H9 (cell line): Measurements from ENCODE around the gene JAML. TPM values are rescaled to one million over a fixed set of nuclear protein-coding genes. Genes with fewer than 3 reads are reported as not detected.

Experiments
- DNase-seq: peaks from one replicate; pipeline ENCODE4 v3.0.0-alpha.2; 2017
- H2AFZ ChIP-seq: one replicate; pipeline ENCODE4 v1.6.1; 2013; ENCODE audit warnings: mild to moderate bottlenecking, low read length, control low read depth, moderate library complexity
- H2AK5ac ChIP-seq: 2 replicates; pipeline ENCODE4 v1.6.1; 2013; ENCODE audit warnings: low read length, control low read depth, mixed read lengths; ENCODE audit not compliant: insufficient read length
- H2BK120ac ChIP-seq: one replicate; pipeline ENCODE4 v1.6.1; 2013; ENCODE audit warnings: low read depth, mild to moderate bottlenecking, low read length, control low read depth, inconsistent platforms; ENCODE audit not compliant: poor library complexity, severe bottlenecking
- H2BK12ac ChIP-seq: 2 replicates; pipeline ENCODE4 v1.6.1; 2013; ENCODE audit warnings: low read length, control low read depth, mixed read lengths, low read depth; ENCODE audit not compliant: insufficient read length
- H2BK15ac ChIP-seq: 2 replicates; pipeline ENCODE4 v1.6.1; 2013; ENCODE audit warnings: low read depth, low read length, control low read depth
- H2BK20ac ChIP-seq: one replicate; pipeline ENCODE4 v1.6.1; 2013; ENCODE audit warnings: low read depth, mild to moderate bottlenecking, low read length, control low read depth, inconsistent platforms; ENCODE audit not compliant: poor library complexity, severe bottlenecking
- H2BK5ac ChIP-seq: 2 replicates; pipeline ENCODE4 v1.6.1; 2013; ENCODE audit warnings: low read length, control low read depth, mixed read lengths; ENCODE audit not compliant: insufficient read length
- H3K14ac ChIP-seq: 2 replicates; pipeline ENCODE4 v1.6.1; 2013; ENCODE audit warnings: low read length, control low read depth; ENCODE audit not compliant: insufficient read depth
- H3K18ac ChIP-seq: 2 replicates; pipeline ENCODE4 v1.6.1; 2013; ENCODE audit warnings: low read depth, mild to moderate bottlenecking, mixed read lengths, low read length, control low read depth; ENCODE audit not compliant: insufficient read length
- H3K23ac ChIP-seq: 2 replicates; pipeline ENCODE4 v1.6.1; 2013; ENCODE audit warnings: low read length, control low read depth, mixed read lengths, low read depth; ENCODE audit not compliant: insufficient read length
- H3K23me2 ChIP-seq: 2 replicates; pipeline ENCODE4 v1.6.1; 2013; ENCODE audit warnings: low read depth, mild to moderate bottlenecking, mixed read lengths, low read length, control low read depth; ENCODE audit not compliant: insufficient read length, poor library complexity, severe bottlenecking
- H3K27ac ChIP-seq: 2 replicates; pipeline ENCODE4 v1.5.1; 2013; ENCODE audit warnings: low read length, control low read depth, mixed read lengths, low read depth; ENCODE audit not compliant: insufficient read length
- H3K27me3 ChIP-seq: 2 replicates; pipeline ENCODE4 v1.6.1; 2013; ENCODE audit warnings: low read length, control low read depth, inconsistent platforms; ENCODE audit not compliant: insufficient read depth
- H3K4ac ChIP-seq: 2 replicates; pipeline ENCODE4 v1.6.1; 2013; ENCODE audit warnings: low read depth, mild to moderate bottlenecking, control low read depth, inconsistent platforms, low read length, moderate library complexity
- H3K4me1 ChIP-seq: 2 replicates; pipeline ENCODE4 v1.6.1; 2013; ENCODE audit warnings: low read length, control low read depth, inconsistent platforms; ENCODE audit not compliant: insufficient read depth
- H3K4me2 ChIP-seq: 2 replicates; pipeline ENCODE4 v1.6.1; 2013; ENCODE audit warnings: low read length, control low read depth, mixed read lengths; ENCODE audit not compliant: insufficient read length, insufficient read depth
- H3K56ac ChIP-seq: 2 replicates; pipeline ENCODE4 v1.6.1; 2013; ENCODE audit warnings: low read depth, mild to moderate bottlenecking, mixed read lengths, low read length, control low read depth; ENCODE audit not compliant: insufficient read length
- H3K79me1 ChIP-seq: 2 replicates; pipeline ENCODE4 v1.6.1; 2013; ENCODE audit warnings: low read depth, mild to moderate bottlenecking, moderate library complexity, low read length, control low read depth, inconsistent platforms; ENCODE audit not compliant: insufficient read depth, poor library complexity, severe bottlenecking
- H3K79me2 ChIP-seq: 2 replicates; pipeline ENCODE4 v1.6.1; 2013; ENCODE audit warnings: low read length, control low read depth, inconsistent platforms; ENCODE audit not compliant: insufficient read depth
- H3K9ac ChIP-seq: 2 replicates; pipeline ENCODE4 v1.6.1; 2013; ENCODE audit warnings: low read length, control low read depth, mixed read lengths; ENCODE audit not compliant: insufficient read length; ENCODE audit errors: extremely low read depth
- H3K9me3 ChIP-seq: one replicate; pipeline ENCODE4 v1.6.1; 2013; ENCODE audit warnings: low read depth, low read length, inconsistent platforms; ENCODE audit not compliant: control insufficient read depth
- H3T11ph ChIP-seq: one replicate; pipeline ENCODE4 v1.6.1; 2013; ENCODE audit warnings: mild to moderate bottlenecking, low read length, control low read depth, inconsistent platforms
- H4K20me1 ChIP-seq: one replicate; pipeline ENCODE4 v1.6.1; 2013; ENCODE audit not compliant: control insufficient read depth, insufficient read length, insufficient read depth
- H4K5ac ChIP-seq: 2 replicates; pipeline ENCODE4 v1.6.1; 2013; ENCODE audit warnings: low read depth, mild to moderate bottlenecking, mixed read lengths, low read length, control low read depth; ENCODE audit not compliant: insufficient read length
- H4K8ac ChIP-seq: replicated peaks from 2 replicates; pipeline ENCODE4 v1.6.1; 2013; ENCODE audit warnings: low read length, control low read depth, mixed read lengths, low read depth; ENCODE audit not compliant: insufficient read length
- H4K91ac ChIP-seq: 2 replicates; pipeline ENCODE4 v1.6.1; 2013; ENCODE audit warnings: low read depth, mild to moderate bottlenecking, moderate library complexity, mixed read lengths, low read length, control low read depth; ENCODE audit not compliant: insufficient read length
- H3K27ac Mint-ChIP-seq, 3 experiments: 2 replicates in 2 of 3; 3 replicates in 1 of 3; pipeline ENCODE4 v1.8.0; 2020 to 2021; ENCODE audit warnings: mixed read lengths in 3 of 3, mild to moderate bottlenecking in 1 of 3, moderate library complexity in 1 of 3
- H3K27me3 Mint-ChIP-seq: 2 replicates; pipeline ENCODE4 v1.8.0; 2021; ENCODE audit warnings: low read depth, mild to moderate bottlenecking, moderate library complexity, mixed read lengths
- H3K36me3 Mint-ChIP-seq, 3 experiments: 2 replicates in 2 of 3; 3 replicates in 1 of 3; pipeline ENCODE4 v1.8.0; 2020 to 2021; ENCODE audit warnings: low read depth in 3 of 3, mixed read lengths in 3 of 3; ENCODE audit not compliant: insufficient read depth in 1 of 3
- H3K4me1 Mint-ChIP-seq, 2 experiments: 2 replicates each; pipeline ENCODE4 v1.8.0; 2020; ENCODE audit warnings: mixed read lengths in 2 of 2
- H3K4me3 Mint-ChIP-seq, 2 experiments: 2 replicates in 1 of 2; 3 replicates in 1 of 2; pipeline ENCODE4 v1.8.0; 2020 to 2021; ENCODE audit warnings: mild to moderate bottlenecking in 2 of 2, mixed read lengths in 2 of 2, moderate library complexity in 1 of 2
- H3K9me3 Mint-ChIP-seq, 2 experiments: 2 replicates in 1 of 2; 3 replicates in 1 of 2; pipeline ENCODE4 v1.8.0; 2020; ENCODE audit warnings: mild to moderate bottlenecking in 2 of 2, mixed read lengths in 2 of 2, moderate library complexity in 1 of 2
- WGBS: extraction: QIAGEN DNeasy Blood & Tissue Kit; methylation state at CpG from one replicate; pipeline ENCODE4 v1.1.7; 2013; ENCODE audit warnings: missing lambda C conversion rate, low lambda C conversion rate, mixed read lengths; ENCODE audit not compliant: insufficient read length; ENCODE audit errors: extremely low coverage; 5-methylcytosine and 5-hydroxymethylcytosine counted together
- total RNA-seq: library from RNA; stranded (reverse); gene quantifications from 2 replicates; pipeline ENCODE4 v1.2.1, GENCODE V29; 2021
- TF ChIP-seq, protein P1 (sequence below): fragments of 200-600 bp; sonication (generic); conservative IDR thresholded peaks from 3 replicates; pipeline ENCODE4 v1.8.0; 2021; ENCODE audit warnings: antibody characterized with exemption, mild to moderate bottlenecking

The JAML gene
- total RNA-seq, 1 experiment from 2014 or later: 0.48 TPM

DNA sequence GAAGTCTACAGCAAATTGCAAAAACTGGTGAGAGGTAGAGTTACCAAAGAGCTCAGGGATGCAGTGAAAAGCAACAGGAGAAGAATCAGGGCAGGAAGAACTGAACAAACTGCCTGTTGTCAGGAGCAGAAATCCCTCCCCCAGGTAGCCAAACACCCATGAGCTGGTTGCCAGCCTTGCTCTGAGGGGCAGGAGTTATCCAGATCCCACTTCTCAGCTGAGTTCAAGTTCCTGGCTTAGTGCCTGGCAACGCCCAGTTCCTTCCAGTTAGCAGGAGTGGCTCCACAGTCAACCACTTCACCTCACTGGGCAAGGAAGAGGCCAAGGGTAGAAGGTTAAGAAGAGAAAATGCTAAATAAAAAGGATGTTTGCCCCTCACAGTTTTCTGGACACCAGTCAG, 41.1 kb upstream of the JAML start:
- no peak overlapping the region for H2BK12ac ChIP-seq
- H4K8ac ChIP-seq: no peak overlapping the region
- no peak overlapping the region for H2AFZ ChIP-seq
- H3K79me2 ChIP-seq: no peaks in the 10 kb centered on the region
- no peak overlapping the region for H2BK20ac ChIP-seq
- no peak overlapping the region for H4K91ac ChIP-seq
- H3K27ac ChIP-seq: no peak overlapping the region
- H3K9me3 ChIP-seq: no peaks in the 10 kb centered on the region
- no peaks in the 10 kb centered on the region; a peak in 1 of 5 replicates for H3K9me3 Mint-ChIP-seq
- H2BK5ac ChIP-seq: no peak overlapping the region
- no peak overlapping the region for H3K4ac ChIP-seq
- no peak overlapping the region for H4K5ac ChIP-seq
- H3K27ac Mint-ChIP-seq: no peak overlapping the region
- H3K4me1 ChIP-seq: no peaks in the 10 kb centered on the region; the same call in none of the 2 replicates
- no peak overlapping the region for H3K4me3 Mint-ChIP-seq
- WGBS: no CpG with 5 or more reads among the region's 1 CpG
- no peak overlapping the region for H2BK15ac ChIP-seq
- peaks cover 8% of the 10 kb centered on the region; the same call in 1 of the 2 replicates for H3K27me3 ChIP-seq
- H4K20me1 ChIP-seq: no peaks in the 10 kb centered on the region
- no peak overlapping the region for H3K23ac ChIP-seq
- no peaks in the 10 kb centered on the region for H3K79me1 ChIP-seq
- H3K23me2 ChIP-seq: peaks cover 4% of the 10 kb centered on the region
- H2BK120ac ChIP-seq: no peak overlapping the region
- H3T11ph ChIP-seq: no peak overlapping the region
- TF ChIP-seq, protein P1, sequence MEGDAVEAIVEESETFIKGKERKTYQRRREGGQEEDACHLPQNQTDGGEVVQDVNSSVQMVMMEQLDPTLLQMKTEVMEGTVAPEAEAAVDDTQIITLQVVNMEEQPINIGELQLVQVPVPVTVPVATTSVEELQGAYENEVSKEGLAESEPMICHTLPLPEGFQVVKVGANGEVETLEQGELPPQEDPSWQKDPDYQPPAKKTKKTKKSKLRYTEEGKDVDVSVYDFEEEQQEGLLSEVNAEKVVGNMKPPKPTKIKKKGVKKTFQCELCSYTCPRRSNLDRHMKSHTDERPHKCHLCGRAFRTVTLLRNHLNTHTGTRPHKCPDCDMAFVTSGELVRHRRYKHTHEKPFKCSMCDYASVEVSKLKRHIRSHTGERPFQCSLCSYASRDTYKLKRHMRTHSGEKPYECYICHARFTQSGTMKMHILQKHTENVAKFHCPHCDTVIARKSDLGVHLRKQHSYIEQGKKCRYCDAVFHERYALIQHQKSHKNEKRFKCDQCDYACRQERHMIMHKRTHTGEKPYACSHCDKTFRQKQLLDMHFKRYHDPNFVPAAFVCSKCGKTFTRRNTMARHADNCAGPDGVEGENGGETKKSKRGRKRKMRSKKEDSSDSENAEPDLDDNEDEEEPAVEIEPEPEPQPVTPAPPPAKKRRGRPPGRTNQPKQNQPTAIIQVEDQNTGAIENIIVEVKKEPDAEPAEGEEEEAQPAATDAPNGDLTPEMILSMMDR: no peak
- no peak overlapping the region for H3K14ac ChIP-seq
- no peak overlapping the region for H3K56ac ChIP-seq
- no peaks in the 10 kb centered on the region for H3K36me3 Mint-ChIP-seq
- H2AK5ac ChIP-seq: no peak overlapping the region
- H3K9ac ChIP-seq: no peak overlapping the region
- H3K27me3 Mint-ChIP-seq: peaks cover 92% of the 10 kb centered on the region
- H3K18ac ChIP-seq: no peak overlapping the region
- peaks cover 25 to 37% of the 10 kb centered on the region in 2 experiments for H3K4me1 Mint-ChIP-seq
- H3K4me2 ChIP-seq: no peak overlapping the region
- DNase-seq: no peak
